SK-N-SH treated with all-trans-retinoic acid at 6 μM for 48 hours (cell line): Measurements from ENCODE around the gene MMP17.

Experiments
- ATAC-seq: fragments of 200-7000 bp; cut with Tn5 transposase; 3 replicates; pipeline ENCODE4 v1.9.1; 2020; ENCODE audit warnings: mild to moderate bottlenecking, moderate library complexity
- ARNTL ChIP-seq: fragments of 450-650 bp; formaldehyde crosslinking; IDR thresholded peaks from 2 replicates; pipeline ENCODE4 v1.5.0; 2020; ENCODE audit warnings: low read depth, mild to moderate bottlenecking, moderate library complexity, borderline replicate concordance
- BACH2 ChIP-seq: fragments of 250-450 bp; sonication (Bioruptor Pico); IDR thresholded peaks from 2 replicates; pipeline ENCODE4 v1.9.0; 2021; ENCODE audit warnings: mild to moderate bottlenecking, borderline replicate concordance
- CSDC2 ChIP-seq: fragments of 250-450 bp; sonication (Bioruptor Pico); IDR thresholded peaks from 2 replicates; pipeline ENCODE4 v1.5.0; 2020; ENCODE audit warnings: mild to moderate bottlenecking, moderate library complexity
- CSRNP3 ChIP-seq: fragments of 250-450 bp; sonication (Bioruptor Pico); IDR thresholded peaks from 2 replicates; pipeline ENCODE4 v1.5.1; 2021; ENCODE audit warnings: mild to moderate bottlenecking, moderate library complexity
- ESRRG ChIP-seq: fragments of 250-450 bp; sonication (Bioruptor Pico); IDR thresholded peaks from 2 replicates; pipeline ENCODE4 v1.6.1; 2021; ENCODE audit warnings: mild to moderate bottlenecking
- GLIS3 ChIP-seq: fragments of 250-450 bp; sonication (Bioruptor Pico); IDR thresholded peaks from 2 replicates; pipeline ENCODE4 v1.5.0; 2020; ENCODE audit warnings: mild to moderate bottlenecking, moderate library complexity
- ISL1 ChIP-seq: fragments of 250-450 bp; sonication (Bioruptor Pico); IDR thresholded peaks from 2 replicates; pipeline ENCODE4 v2.1.2; 2022; ENCODE audit warnings: mild to moderate bottlenecking, moderate library complexity
- OSR1 ChIP-seq: fragments of 250-450 bp; sonication (Bioruptor Pico); IDR thresholded peaks from 2 replicates; pipeline ENCODE4 v1.8.0; 2022; ENCODE audit warnings: moderate library complexity, mild to moderate bottlenecking, inconsistent platforms
- PATZ1 ChIP-seq: fragments of 250-450 bp; sonication (Bioruptor Pico); IDR thresholded peaks from 2 replicates; pipeline ENCODE4 v1.8.0; 2020; ENCODE audit warnings: mild to moderate bottlenecking, moderate library complexity, borderline replicate concordance
- POU6F1 ChIP-seq: fragments of 250-450 bp; sonication (Bioruptor Pico); IDR thresholded peaks from 2 replicates; pipeline ENCODE4 v1.8.0; 2021; ENCODE audit warnings: low read depth, mild to moderate bottlenecking, moderate library complexity, borderline replicate concordance
- PPARA ChIP-seq: fragments of 250-450 bp; sonication (Bioruptor Pico); IDR thresholded peaks from 2 replicates; pipeline ENCODE4 v1.5.0; 2020; ENCODE audit warnings: mild to moderate bottlenecking, borderline replicate concordance
- SNAI2 ChIP-seq: fragments of 250-450 bp; sonication (Bioruptor Pico); IDR thresholded peaks from 2 replicates; pipeline ENCODE4 v1.5.0; 2020; ENCODE audit warnings: mild to moderate bottlenecking, moderate library complexity
- TCF4 ChIP-seq: fragments of 250-450 bp; sonication (Bioruptor Pico); IDR thresholded peaks from 2 replicates; pipeline ENCODE4 v1.8.0; 2021; ENCODE audit warnings: mild to moderate bottlenecking, moderate library complexity, borderline replicate concordance
- TOX ChIP-seq: fragments of 250-450 bp; sonication (Bioruptor Pico); IDR thresholded peaks from 2 replicates; pipeline ENCODE4 v1.8.0; 2021; ENCODE audit warnings: mild to moderate bottlenecking, moderate library complexity, borderline replicate concordance
- TSHZ2 ChIP-seq: fragments of 250-450 bp; sonication (Bioruptor Pico); IDR thresholded peaks from 2 replicates; pipeline ENCODE4 v1.5.0; 2020; ENCODE audit warnings: mild to moderate bottlenecking, moderate library complexity
- ZC3H10 ChIP-seq: fragments of 250-450 bp; sonication (Bioruptor Pico); IDR thresholded peaks from 2 replicates; pipeline ENCODE4 v1.5.1; 2021; ENCODE audit warnings: mild to moderate bottlenecking, moderate library complexity
- ZFP3 ChIP-seq: fragments of 250-450 bp; sonication (Bioruptor Pico); IDR thresholded peaks from 2 replicates; pipeline ENCODE4 v1.5.0; 2020; ENCODE audit warnings: mild to moderate bottlenecking, moderate library complexity
- ZFP30 ChIP-seq: fragments of 450-650 bp; formaldehyde crosslinking; IDR thresholded peaks from 2 replicates; pipeline ENCODE4 v1.5.0; 2022; ENCODE audit warnings: mild to moderate bottlenecking, moderate library complexity
- ZNF565 ChIP-seq: fragments of 450-650 bp; formaldehyde crosslinking; conservative IDR thresholded peaks from 2 replicates; pipeline ENCODE4 v1.5.0; 2020; ENCODE audit warnings: low read depth, mild to moderate bottlenecking, moderate library complexity
- ZNF70 ChIP-seq: fragments of 450-650 bp; formaldehyde crosslinking; IDR thresholded peaks from 2 replicates; pipeline ENCODE4 v1.5.0; 2020; ENCODE audit warnings: mild to moderate bottlenecking, moderate library complexity
- ZNF8 ChIP-seq: fragments of 450-650 bp; formaldehyde crosslinking; IDR thresholded peaks from 2 replicates; pipeline ENCODE4 v1.5.0; 2020; ENCODE audit warnings: mild to moderate bottlenecking, moderate library complexity

The MMP17 gene

GRCh38 chr12:131851741-131852550 lies 23.8 kb downstream of the MMP17 start (continued):
- no peak for TF ChIP-seq TSHZ2 (CRISPR knock-in tag)
- TF ChIP-seq ZNF565 (CRISPR knock-in tag), result no peak
- TF ChIP-seq CSRNP3 (CRISPR knock-in tag), result no peak
- no peak for TF ChIP-seq ISL1 (CRISPR knock-in tag)
- TF ChIP-seq GLIS3 (CRISPR knock-in tag), result no peak
- TF ChIP-seq TOX, result no peak

- no peak; the same call in 1 of the 3 replicates for ATAC-seq
- no peak for TF ChIP-seq ZNF70 (CRISPR knock-in tag)
- TF ChIP-seq BACH2 (CRISPR knock-in tag), result no peak
- TF ChIP-seq ESRRG (CRISPR knock-in tag), result no peak
- TF ChIP-seq TCF4 (CRISPR knock-in tag), result no peak
- TF ChIP-seq PATZ1 (CRISPR knock-in tag), result no peak
- no peak for TF ChIP-seq ZFP3 (CRISPR knock-in tag)
- TF ChIP-seq SNAI2 (CRISPR knock-in tag), result no peak
- TF ChIP-seq OSR1 (CRISPR knock-in tag), result no peak
- no peak for TF ChIP-seq CSDC2 (CRISPR knock-in tag)
- TF ChIP-seq GLIS3 (CRISPR knock-in tag), result no peak
- no peak for TF ChIP-seq ARNTL
- no peak for TF ChIP-seq ZFP30
Observed at GRCh38 chr12:131852551-131853299, 24.5 kb downstream of the MMP17 start.

GRCh38 chr12:131853832-131854797 lies 25.9 kb downstream of the MMP17 start:
- TF ChIP-seq TSHZ2 (CRISPR knock-in tag) (no peak), PPARA (CRISPR knock-in tag) (no peak), TCF4 (CRISPR knock-in tag) (no peak), CSDC2 (CRISPR knock-in tag) (no peak), ZFP3 (CRISPR knock-in tag) (no peak), GLIS3 (CRISPR knock-in tag) (no peak), ZC3H10 (no peak), SNAI2 (CRISPR knock-in tag) (no peak), PATZ1 (CRISPR knock-in tag) (no peak), OSR1 (CRISPR knock-in tag) (no peak), ZFP30 (no peak), POU6F1 (CRISPR knock-in tag) (no peak), ZNF8 (no peak)
- ATAC-seq, result no peak
